WTC11 (cell line): Measurements from ENCODE around the gene RAB35.

Experiments used
- ATF3 ChIP-seq: sonication (generic); formaldehyde crosslinking; conservative IDR thresholded peaks from 2 replicates; pipeline ENCODE4 v1.8.1; 2022; ENCODE audit warnings: mild to moderate bottlenecking, missing genetic modification reagents
- CTCF ChIP-seq: fragments of 200-600 bp; IDR thresholded peaks from 2 replicates; pipeline ENCODE4 v1.8.0; 2022; ENCODE audit warnings: antibody characterized with exemption
- FOXP1 ChIP-seq: sonication (generic); formaldehyde crosslinking; IDR thresholded peaks from 2 replicates; pipeline ENCODE4 v1.8.0; 2022; ENCODE audit warnings: missing genetic modification reagents, mild to moderate bottlenecking, moderate library complexity, borderline replicate concordance
- ZNF281 ChIP-seq: sonication (generic); formaldehyde crosslinking; IDR thresholded peaks from 2 replicates; pipeline ENCODE4 v1.8.0; 2023; ENCODE audit warnings: mild to moderate bottlenecking, missing genetic modification reagents
- ZNF416 ChIP-seq: fragments of 250-450 bp; sonication (Bioruptor Pico); IDR thresholded peaks from 2 replicates; pipeline ENCODE4 v1.9.0; 2021; ENCODE audit warnings: mild to moderate bottlenecking, inconsistent platforms

GRCh38 chr12:120103371-120103770 is 13.2 kb downstream of the RAB35 start:
- no peak for TF ChIP-seq ZNF281 (CRISPR knock-in tag)
- no peak for TF ChIP-seq ATF3 (CRISPR knock-in tag)
- no peak for TF ChIP-seq CTCF
- TF ChIP-seq FOXP1 (CRISPR knock-in tag): no peak
- TF ChIP-seq ZNF416 (CRISPR knock-in tag): no peak
